Ovary (tissue), 3 donors: ENCODE data around the gene DAB1.

Experiments
- CTCF ChIP-seq, 3 donors: fragments of 450-650 bp in 2 of 3; fragments of 200-600 bp in 1 of 3; IDR thresholded peaks; one replicate each; pipeline versions ENCODE4 v1.5.1 to v1.8.0; 2016 to 2022; ENCODE audit warnings: antibody characterized with exemption in 3 of 3, mild to moderate bottlenecking in 1 of 3
- POLR2A ChIP-seq: fragments of 450-650 bp; IDR thresholded peaks from one replicate; pipeline ENCODE4 v1.6.1; 2017; ENCODE audit warnings: antibody characterized with exemption, mild to moderate bottlenecking, moderate library complexity
- donor health status: DM: no; HTN: no; CAD: no.

GRCh38 chr1:56958526-56958925 lies 465.3 kb downstream of the DAB1 start:
- TF ChIP-seq CTCF (IDR thresholded peaks at IDR 0.05) (no peak), POLR2A (no peak)
